ENCODE results near the gene ATXN3.

GRCh38 chr14:92088494-92088893 is 17.9 kb downstream of the ATXN3 start:
- TF ChIP-seq CTCF (IDR thresholded peaks at IDR 0.05 in 4 of 5, conservative IDR thresholded peaks at IDR 0.05 in 1 of 5) (no peak), POLR2A (IDR thresholded peaks at IDR 0.05) (no peak)

Data from gastrocnemius medialis (tissue), 4 donors.